Measurements from ENCODE around the gene DBH.

DBH gene

DNA sequence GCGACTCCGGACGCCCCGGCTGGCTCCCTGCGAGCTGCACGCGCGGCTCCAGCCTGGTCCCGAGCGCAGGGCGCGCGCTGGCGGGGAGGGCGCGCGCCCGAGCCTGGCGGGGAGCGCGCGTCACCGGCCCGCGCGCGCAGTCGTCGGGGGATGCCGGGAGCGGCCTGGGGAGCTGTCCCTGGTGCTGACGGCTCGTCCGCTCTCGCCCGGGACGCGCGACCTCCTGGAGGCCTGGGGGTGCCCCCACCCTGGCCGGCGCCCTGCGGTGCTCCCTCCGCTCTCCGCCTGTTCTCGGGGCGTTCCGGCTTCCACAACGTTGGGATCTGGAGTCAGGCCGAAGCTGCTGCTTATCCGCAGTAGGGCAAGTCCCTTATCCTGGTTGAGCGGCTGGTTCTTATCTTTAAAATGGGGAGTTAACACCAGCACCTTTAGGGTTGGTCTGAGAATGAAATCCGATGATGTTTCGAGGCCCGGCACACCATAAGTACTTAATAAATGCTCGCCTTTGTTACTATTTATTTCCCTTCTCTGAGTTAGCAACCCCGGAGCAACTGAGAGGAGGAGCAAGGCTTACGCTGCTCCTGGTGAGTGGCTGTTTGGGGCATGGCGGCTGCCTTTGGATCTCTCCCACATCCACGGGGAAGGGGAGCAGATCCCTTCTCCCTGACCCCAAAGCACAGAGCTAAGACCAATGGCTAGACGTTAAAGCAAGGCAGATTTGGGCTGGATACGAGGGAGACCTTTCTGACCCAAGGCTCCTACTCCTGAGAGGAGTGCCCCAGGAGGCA, 26.7 kb upstream of the DBH start, which contains the start of gene FAM163B:
TSS of gene FAM163B (minus strand) at position 79 of the 788 bp plus-strand sequence. CDS start 29,166 bp downstream, outside the sequence.
- H3K9ac ChIP-seq (ENCODE audit: low read depth in 1 of 2, low read length in 2 of 2) = no peak within 1 kb of the TSS
- H3K27ac ChIP-seq (ENCODE audit: low read depth in 2 of 2, low read length in 2 of 2) = no peak within 1 kb of the TSS
- H3K4me1 ChIP-seq (ENCODE audit: control insufficient read depth in 2 of 2, insufficient read depth in 2 of 2, low read length in 2 of 2) = no peaks in the 10 kb centered on the region
- H3K9me3 ChIP-seq (ENCODE audit: control insufficient read depth in 2 of 2, low read length in 2 of 2) = no peaks in the 10 kb centered on the region
- H3K36me3 ChIP-seq (ENCODE audit: control insufficient read depth in 2 of 2, insufficient read depth in 2 of 2, low read length in 2 of 2) = no peaks in the 10 kb centered on the region
- H3K4me3 ChIP-seq (ENCODE audit: low read length in 2 of 2) = no peak within 1 kb of the TSS
- H3K27me3 ChIP-seq (ENCODE audit: control insufficient read depth in 2 of 2, insufficient read depth in 2 of 2, low read length in 2 of 2) = peaks cover 11 to 15% of the 10 kb centered on the region in 2 donors

DNA sequence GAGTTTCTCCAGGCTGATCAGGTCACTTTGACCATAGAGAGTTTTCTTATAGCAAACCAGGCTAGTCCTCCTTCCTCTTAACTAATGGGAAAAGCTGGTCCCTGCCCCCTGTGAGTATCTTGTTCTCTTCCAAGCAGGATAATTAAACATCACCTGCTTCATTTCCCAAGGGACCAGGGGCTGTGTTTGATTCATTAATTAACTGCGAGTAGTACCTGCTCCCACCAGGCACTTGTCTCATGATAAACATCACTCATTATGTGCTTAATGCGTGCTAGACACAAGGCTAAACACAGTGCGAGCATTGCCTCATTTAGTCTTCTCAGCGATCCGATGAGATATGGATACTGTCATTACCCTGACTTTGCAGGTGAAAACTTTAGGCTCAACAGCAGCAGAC, 25.3 kb upstream of the DBH start:
- H3K9ac ChIP-seq (ENCODE audit: low read depth in 1 of 2, low read length in 2 of 2) = no peak overlapping the region
- no peak overlapping the region for H3K27ac ChIP-seq (ENCODE audit: low read depth in 2 of 2, low read length in 2 of 2)
- H3K9me3 ChIP-seq (ENCODE audit: control insufficient read depth in 2 of 2, low read length in 2 of 2) = no peaks in the 10 kb centered on the region
- H3K36me3 ChIP-seq (ENCODE audit: control insufficient read depth in 2 of 2, insufficient read depth in 2 of 2, low read length in 2 of 2) = no peaks in the 10 kb centered on the region
- no peak overlapping the region for H3K4me3 ChIP-seq (ENCODE audit: low read length in 2 of 2)
- H3K27me3 ChIP-seq (ENCODE audit: control insufficient read depth in 2 of 2, insufficient read depth in 2 of 2, low read length in 2 of 2) = peaks cover 17 to 19% of the 10 kb centered on the region in 2 donors
- H3K4me1 ChIP-seq (ENCODE audit: control insufficient read depth in 2 of 2, insufficient read depth in 2 of 2, low read length in 2 of 2) = no peaks in the 10 kb centered on the region

DNA sequence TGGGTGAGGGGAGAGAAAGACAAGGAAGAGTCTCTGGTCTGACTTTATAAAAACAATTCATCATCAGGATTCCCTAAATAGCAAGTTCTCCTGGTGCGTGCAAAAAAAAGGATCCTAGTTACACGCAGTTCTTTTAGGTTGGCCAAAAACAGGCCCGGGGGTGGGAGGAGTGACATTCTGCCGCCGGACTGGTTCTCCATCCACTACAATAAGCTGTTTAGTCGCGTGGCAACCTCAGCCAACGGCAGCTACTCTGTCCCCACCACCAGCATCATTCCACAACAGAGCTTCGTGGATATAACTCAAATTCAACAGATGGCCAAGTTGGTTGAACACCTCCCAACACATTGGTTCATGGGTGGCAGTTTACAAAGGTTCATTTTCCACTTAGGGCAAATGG, 24.1 kb upstream of the DBH start:
- Histone ChIP-seq H3K4me3 (ENCODE audit: low read length in 2 of 2) (no peak overlapping the region), H3K9me3 (ENCODE audit: control insufficient read depth in 2 of 2, low read length in 2 of 2) (no peaks in the 10 kb centered on the region), H3K27ac (ENCODE audit: low read depth in 2 of 2, low read length in 2 of 2) (no peak overlapping the region), H3K27me3 (ENCODE audit: control insufficient read depth in 2 of 2, insufficient read depth in 2 of 2, low read length in 2 of 2) (peaks cover 16 to 19% of the 10 kb centered on the region in 2 donors), H3K9ac (ENCODE audit: low read depth in 1 of 2, low read length in 2 of 2) (no peak overlapping the region), H3K36me3 (ENCODE audit: control insufficient read depth in 2 of 2, insufficient read depth in 2 of 2, low read length in 2 of 2) (no peaks in the 10 kb centered on the region), H3K4me1 (ENCODE audit: control insufficient read depth in 2 of 2, insufficient read depth in 2 of 2, low read length in 2 of 2) (no peaks in the 10 kb centered on the region)

DNA sequence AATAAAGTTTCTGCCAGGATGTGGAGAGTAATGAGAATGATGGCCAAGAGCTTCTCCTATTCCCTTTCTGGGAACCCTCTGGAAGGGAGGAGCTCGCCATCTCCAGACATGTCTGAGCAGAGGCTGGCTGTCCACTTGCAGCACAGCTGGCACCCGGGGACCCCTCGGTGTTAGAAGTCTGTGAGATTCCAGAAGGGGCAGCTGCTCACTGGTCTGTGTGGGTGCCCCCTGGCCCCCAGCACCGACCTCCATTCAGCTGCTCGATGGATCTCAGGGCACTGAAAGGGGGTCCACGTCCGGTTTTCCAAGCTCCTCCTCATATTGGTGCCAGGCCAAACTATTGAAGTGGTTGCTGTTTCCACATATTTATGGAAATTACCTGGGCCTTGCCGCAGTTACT, 23.3 kb upstream of the DBH start:
- no peaks in the 10 kb centered on the region for H3K4me1 ChIP-seq (ENCODE audit: control insufficient read depth in 2 of 2, insufficient read depth in 2 of 2, low read length in 2 of 2)
- H3K9me3 ChIP-seq (ENCODE audit: control insufficient read depth in 2 of 2, low read length in 2 of 2) = no peaks in the 10 kb centered on the region
- H3K36me3 ChIP-seq (ENCODE audit: control insufficient read depth in 2 of 2, insufficient read depth in 2 of 2, low read length in 2 of 2) = no peaks in the 10 kb centered on the region
- no peak overlapping the region for H3K9ac ChIP-seq (ENCODE audit: low read depth in 1 of 2, low read length in 2 of 2)
- peaks cover 13 to 17% of the 10 kb centered on the region in 2 donors for H3K27me3 ChIP-seq (ENCODE audit: control insufficient read depth in 2 of 2, insufficient read depth in 2 of 2, low read length in 2 of 2)
- no peak overlapping the region for H3K27ac ChIP-seq (ENCODE audit: low read depth in 2 of 2, low read length in 2 of 2)
- no peak overlapping the region for H3K4me3 ChIP-seq (ENCODE audit: low read length in 2 of 2)

DNA sequence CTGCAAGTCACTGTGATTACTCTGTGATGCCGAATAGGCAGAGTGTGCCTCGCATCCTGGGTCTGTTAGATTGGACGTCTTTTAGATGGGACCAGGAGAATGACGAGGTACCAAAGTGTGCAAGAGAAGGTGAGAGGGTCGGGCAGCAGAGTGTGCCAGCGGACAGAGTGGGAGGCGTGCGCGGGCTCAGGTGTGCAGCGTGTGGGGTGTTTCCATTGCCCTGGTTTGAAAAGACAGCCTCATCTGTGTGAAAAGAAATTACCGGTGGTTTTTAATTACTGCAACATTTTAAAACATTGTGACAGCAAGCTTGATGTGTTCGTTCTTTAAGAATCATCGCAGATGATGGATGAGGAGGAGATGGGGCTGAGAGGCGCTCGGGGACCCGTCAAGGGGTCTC, 22.7 kb upstream of the DBH start:
- no peak overlapping the region for H3K27ac ChIP-seq (ENCODE audit: low read depth in 2 of 2, low read length in 2 of 2)
- no peaks in the 10 kb centered on the region for H3K4me1 ChIP-seq (ENCODE audit: control insufficient read depth in 2 of 2, insufficient read depth in 2 of 2, low read length in 2 of 2)
- H3K9me3 ChIP-seq (ENCODE audit: control insufficient read depth in 2 of 2, low read length in 2 of 2) = no peaks in the 10 kb centered on the region
- H3K36me3 ChIP-seq (ENCODE audit: control insufficient read depth in 2 of 2, insufficient read depth in 2 of 2, low read length in 2 of 2) = no peaks in the 10 kb centered on the region
- no peak overlapping the region for H3K4me3 ChIP-seq (ENCODE audit: low read length in 2 of 2)
- no peak overlapping the region for H3K9ac ChIP-seq (ENCODE audit: low read depth in 1 of 2, low read length in 2 of 2)
- H3K27me3 ChIP-seq (ENCODE audit: control insufficient read depth in 2 of 2, insufficient read depth in 2 of 2, low read length in 2 of 2) = peaks cover 15% of the 10 kb centered on the region in 2 donors

DNA sequence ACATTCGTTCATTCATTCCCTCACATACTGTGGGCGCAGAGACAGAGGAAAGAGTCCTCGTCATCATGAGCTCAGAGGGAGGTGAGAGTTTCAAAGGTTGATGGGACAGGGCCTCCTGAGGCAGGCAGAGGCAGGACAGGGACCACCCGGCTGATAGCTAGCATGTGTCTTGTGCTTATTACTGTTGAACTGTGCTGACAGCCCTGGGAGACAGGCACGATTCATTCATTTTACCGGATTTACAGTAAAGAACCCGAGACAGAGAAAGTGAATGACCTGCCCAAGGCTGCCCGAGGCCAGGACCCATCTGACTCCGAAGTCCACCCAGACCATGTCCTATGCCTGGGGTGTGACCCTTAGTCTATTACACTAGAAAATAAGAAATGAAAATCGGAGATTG, 22.1 kb upstream of the DBH start:
- no peaks in the 10 kb centered on the region for H3K9me3 ChIP-seq (ENCODE audit: control insufficient read depth in 2 of 2, low read length in 2 of 2)
- H3K27ac ChIP-seq (ENCODE audit: low read depth in 2 of 2, low read length in 2 of 2) = no peak overlapping the region
- peaks cover 13 to 15% of the 10 kb centered on the region in 2 donors for H3K27me3 ChIP-seq (ENCODE audit: control insufficient read depth in 2 of 2, insufficient read depth in 2 of 2, low read length in 2 of 2)

DNA sequence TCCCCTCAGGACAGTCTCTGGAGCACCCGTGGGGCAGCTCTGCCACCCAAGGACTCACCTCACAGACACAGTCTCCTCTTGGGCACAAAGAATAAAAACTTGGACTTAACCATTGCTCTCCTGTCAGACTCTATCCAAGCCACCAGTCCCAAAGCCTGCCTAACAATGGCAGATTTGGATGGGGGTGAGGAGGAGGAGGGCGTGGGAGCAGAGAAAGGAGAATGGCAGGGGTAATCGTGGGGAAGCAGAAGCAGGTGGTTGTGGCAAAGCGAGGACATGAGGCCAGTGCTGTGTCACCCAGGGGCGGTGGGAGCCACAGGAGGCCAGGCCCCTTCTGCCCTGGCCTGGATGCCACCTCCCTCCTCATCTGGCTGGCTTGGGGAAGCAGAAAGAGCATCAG, 21.5 kb upstream of the DBH start:
- Histone ChIP-seq H3K36me3 (ENCODE audit: control insufficient read depth in 2 of 2, insufficient read depth in 2 of 2, low read length in 2 of 2) (no peaks in the 10 kb centered on the region), H3K9ac (ENCODE audit: low read depth in 1 of 2, low read length in 2 of 2) (no peak overlapping the region), H3K9me3 (ENCODE audit: control insufficient read depth in 2 of 2, low read length in 2 of 2) (no peaks in the 10 kb centered on the region), H3K27me3 (ENCODE audit: control insufficient read depth in 2 of 2, insufficient read depth in 2 of 2, low read length in 2 of 2) (peaks cover 12 to 15% of the 10 kb centered on the region in 2 donors), H3K27ac (ENCODE audit: low read depth in 2 of 2, low read length in 2 of 2) (no peak overlapping the region), H3K4me1 (ENCODE audit: control insufficient read depth in 2 of 2, insufficient read depth in 2 of 2, low read length in 2 of 2) (no peaks in the 10 kb centered on the region), H3K4me3 (ENCODE audit: low read length in 2 of 2) (no peak overlapping the region)

More for the DNA sequence above, 22.1 kb upstream of the DBH start:
- no peaks in the 10 kb centered on the region for H3K4me1 ChIP-seq (ENCODE audit: control insufficient read depth in 2 of 2, insufficient read depth in 2 of 2, low read length in 2 of 2)
- no peak overlapping the region for H3K9ac ChIP-seq (ENCODE audit: low read depth in 1 of 2, low read length in 2 of 2)
- no peak overlapping the region for H3K4me3 ChIP-seq (ENCODE audit: low read length in 2 of 2)
- H3K36me3 ChIP-seq (ENCODE audit: control insufficient read depth in 2 of 2, insufficient read depth in 2 of 2, low read length in 2 of 2) = no peaks in the 10 kb centered on the region

DNA sequence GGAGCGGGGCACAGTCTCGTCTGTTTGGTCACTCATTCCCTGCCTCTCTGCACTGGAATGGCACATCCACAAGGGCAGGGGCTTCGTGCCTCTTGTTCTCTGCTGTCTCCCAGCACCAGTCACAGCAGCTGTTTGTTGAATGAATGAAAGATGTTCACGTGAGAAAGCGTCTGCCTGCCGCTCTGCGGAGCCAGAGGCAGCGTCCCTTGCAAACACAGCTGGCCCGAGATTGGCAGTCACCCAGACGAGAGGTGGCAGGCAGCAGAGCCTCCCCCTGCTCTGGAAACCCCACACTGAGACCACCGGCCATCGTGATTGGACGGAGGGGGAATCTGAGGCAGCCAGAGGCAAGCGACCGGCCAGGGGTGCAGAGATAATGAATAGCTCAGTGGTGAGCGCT, 21.0 kb upstream of the DBH start:
- Histone ChIP-seq H3K4me1 (ENCODE audit: control insufficient read depth in 2 of 2, insufficient read depth in 2 of 2, low read length in 2 of 2) (no peaks in the 10 kb centered on the region), H3K9ac (ENCODE audit: low read depth in 1 of 2, low read length in 2 of 2) (no peak overlapping the region), H3K4me3 (ENCODE audit: low read length in 2 of 2) (no peak overlapping the region), H3K27ac (ENCODE audit: low read depth in 2 of 2, low read length in 2 of 2) (no peak overlapping the region), H3K9me3 (ENCODE audit: control insufficient read depth in 2 of 2, low read length in 2 of 2) (no peaks in the 10 kb centered on the region), H3K36me3 (ENCODE audit: control insufficient read depth in 2 of 2, insufficient read depth in 2 of 2, low read length in 2 of 2) (no peaks in the 10 kb centered on the region), H3K27me3 (ENCODE audit: control insufficient read depth in 2 of 2, insufficient read depth in 2 of 2, low read length in 2 of 2) (peaks cover 8 to 15% of the 10 kb centered on the region in 2 donors)

DNA sequence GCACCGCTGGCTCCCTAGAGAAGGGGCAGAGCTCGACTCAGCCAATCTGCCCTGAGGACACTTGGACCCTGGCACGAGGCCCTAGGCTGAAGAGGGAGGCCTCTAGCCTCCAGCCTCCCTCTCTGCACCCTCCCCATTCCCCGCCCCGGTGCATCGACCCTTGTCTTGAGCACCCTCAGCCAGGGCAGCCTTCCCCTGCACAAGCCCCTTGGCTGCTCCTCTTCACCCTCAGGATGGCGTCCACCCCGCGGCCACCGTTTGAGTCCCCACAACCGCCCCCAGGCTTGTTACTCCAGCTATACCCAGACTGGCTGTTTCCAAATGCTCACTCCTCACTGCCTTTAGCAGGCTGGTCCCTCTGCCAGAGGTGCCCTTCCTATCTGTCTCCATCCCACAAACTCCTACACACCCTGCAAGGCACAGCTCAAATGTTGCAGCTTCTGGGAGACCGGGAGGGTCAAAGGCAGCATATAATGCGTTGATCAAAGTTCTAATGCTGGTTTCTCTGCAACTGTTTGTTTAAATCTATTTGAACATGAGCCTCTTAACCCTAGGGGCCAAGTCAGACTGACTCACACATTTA, 20.5 kb upstream of the DBH start:
- no peak overlapping the region for H3K9ac ChIP-seq (ENCODE audit: low read depth in 1 of 2, low read length in 2 of 2)
- no peaks in the 10 kb centered on the region for H3K36me3 ChIP-seq (ENCODE audit: control insufficient read depth in 2 of 2, insufficient read depth in 2 of 2, low read length in 2 of 2)
- no peaks in the 10 kb centered on the region for H3K4me1 ChIP-seq (ENCODE audit: control insufficient read depth in 2 of 2, insufficient read depth in 2 of 2, low read length in 2 of 2)
- no peak overlapping the region for H3K4me3 ChIP-seq (ENCODE audit: low read length in 2 of 2)
- H3K27ac ChIP-seq (ENCODE audit: low read depth in 2 of 2, low read length in 2 of 2) = no peak overlapping the region
- no peaks in the 10 kb centered on the region for H3K9me3 ChIP-seq (ENCODE audit: control insufficient read depth in 2 of 2, low read length in 2 of 2)
- peaks cover 8 to 15% of the 10 kb centered on the region in 2 donors for H3K27me3 ChIP-seq (ENCODE audit: control insufficient read depth in 2 of 2, insufficient read depth in 2 of 2, low read length in 2 of 2)

DNA sequence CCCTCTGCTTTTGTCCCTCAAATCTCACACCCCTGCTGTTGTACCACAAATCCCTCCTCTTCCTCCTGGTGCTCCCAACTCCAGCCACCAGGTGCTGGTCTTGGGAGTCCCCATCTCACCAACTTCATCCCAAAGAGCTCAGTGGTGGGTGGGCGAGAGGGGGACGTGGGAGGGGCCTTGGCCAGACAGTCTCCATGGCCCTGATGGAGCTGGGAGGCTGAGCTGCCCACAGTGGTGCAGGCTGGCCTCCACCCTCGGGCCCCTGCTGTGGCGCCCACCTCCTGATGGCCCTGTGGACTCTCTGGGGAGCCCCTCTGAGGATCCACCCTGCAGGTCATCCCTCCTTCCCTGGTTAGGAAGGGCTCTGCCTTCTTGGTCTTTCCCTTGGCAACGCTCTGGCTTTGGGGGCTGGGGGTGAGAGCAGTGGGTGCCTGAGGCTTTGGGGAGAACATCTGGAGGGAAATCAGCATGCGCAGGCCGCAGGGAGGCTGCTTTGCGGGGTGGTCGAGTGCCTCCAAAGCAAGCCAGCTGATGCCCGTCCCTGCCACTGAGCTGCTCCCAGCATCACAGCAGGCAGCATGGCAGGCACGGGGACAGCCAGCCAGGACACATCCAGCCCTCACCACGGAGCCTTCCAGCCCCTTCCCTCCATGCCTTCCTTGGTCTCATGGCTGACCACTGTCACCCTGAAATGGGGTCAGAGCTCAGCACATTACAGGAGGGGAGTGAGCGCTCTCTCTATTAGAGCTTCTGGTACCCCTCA, 19.3 kb upstream of the DBH start:
- H3K36me3 ChIP-seq (ENCODE audit: control insufficient read depth in 2 of 2, insufficient read depth in 2 of 2, low read length in 2 of 2) = no peaks in the 10 kb centered on the region
- H3K9ac ChIP-seq (ENCODE audit: low read depth in 1 of 2, low read length in 2 of 2) = no peak overlapping the region
- H3K4me3 ChIP-seq (ENCODE audit: low read length in 2 of 2) = no peak overlapping the region
- no peaks in the 10 kb centered on the region for H3K4me1 ChIP-seq (ENCODE audit: control insufficient read depth in 2 of 2, insufficient read depth in 2 of 2, low read length in 2 of 2)
- peaks cover 10 to 13% of the 10 kb centered on the region in 2 donors for H3K27me3 ChIP-seq (ENCODE audit: control insufficient read depth in 2 of 2, insufficient read depth in 2 of 2, low read length in 2 of 2)
- H3K9me3 ChIP-seq (ENCODE audit: control insufficient read depth in 2 of 2, low read length in 2 of 2) = no peaks in the 10 kb centered on the region
- H3K27ac ChIP-seq (ENCODE audit: low read depth in 2 of 2, low read length in 2 of 2) = no peak overlapping the region

Measured in mucosa of rectum (tissue), 2 donors.